ENCODE measurements around the gene BLOC1S1. TPM values are rescaled to one million over a fixed set of nuclear protein-coding genes. Genes with fewer than 3 reads are reported as not detected.
A peak's percentile ranks its signal among the peaks of the same experiment; 100 is the strongest.

Gene BLOC1S1
- polyA plus RNA-seq, 2 of the 4 experiments (the other 2 are of a cell fraction) = 112 to 138 TPM

- WGBS (ENCODE audit: missing lambda C conversion rate) = 72% methylated on average over 2 of the region's 2 CpGs
- POLR2A ChIA-PET = interaction anchor here (1.7 to 2.2 kb wide), 3 partner anchors 9 to 79 kb away, joined by 7 to 18 read pairs (median 10); partner anchors contain the start of genes CD63, ORMDL2 and SARNP
- CTCF ChIA-PET = interaction anchor here (0.6 to 11.7 kb wide), 64 partner anchors 10 to 752 kb away, joined by 3 to 139 read pairs (median 6); partner anchors contain the start of genes BLOC1S1, CD63, DGKA and DNAJC14
These were observed 23.2 kb downstream of the BLOC1S1 start for GRCh38 chr12:55739025-55739378.

GRCh38 chr12:55741931-55742680 lies 26.3 kb downstream of the BLOC1S1 start:
- Histone ChIP-seq H3K4me3 (peak overlapping the region; percentile 73), H3K4me2 (peak overlapping the region; percentile 92), H3K4me1 (peaks cover 31% of the 10 kb centered on the region; the same call in 2 of the 3 replicates), H3K9me3 (no peaks in the 10 kb centered on the region), H3K27ac (peak overlapping the region in 1 of 2 experiments; percentile 87; a peak in 2 of 6 replicates)
- no peak for DNase-seq (ENCODE audit: low read depth in 1 of 2, low spot score in 1 of 2)
- FAIRE-seq = no peak
- no peak for ATAC-seq
- ChIA-PET POLR2A (interaction anchor here (0.5 kb wide), 1 partner anchor 155 kb away, joined by 4 read pairs; no protein-coding TSS in a partner anchor), CTCF (interaction anchor here (0.8 to 11.7 kb wide), 7 partner anchors 13 to 447 kb away, joined by 3 to 139 read pairs (median 4); partner anchors contain the start of genes BLOC1S1, CD63, RDH5 and SMARCC2)
- WGBS (ENCODE audit: missing lambda C conversion rate) = 30% methylated on average over 3 of the region's 3 CpGs
- TF ChIP-seq, protein P1, sequence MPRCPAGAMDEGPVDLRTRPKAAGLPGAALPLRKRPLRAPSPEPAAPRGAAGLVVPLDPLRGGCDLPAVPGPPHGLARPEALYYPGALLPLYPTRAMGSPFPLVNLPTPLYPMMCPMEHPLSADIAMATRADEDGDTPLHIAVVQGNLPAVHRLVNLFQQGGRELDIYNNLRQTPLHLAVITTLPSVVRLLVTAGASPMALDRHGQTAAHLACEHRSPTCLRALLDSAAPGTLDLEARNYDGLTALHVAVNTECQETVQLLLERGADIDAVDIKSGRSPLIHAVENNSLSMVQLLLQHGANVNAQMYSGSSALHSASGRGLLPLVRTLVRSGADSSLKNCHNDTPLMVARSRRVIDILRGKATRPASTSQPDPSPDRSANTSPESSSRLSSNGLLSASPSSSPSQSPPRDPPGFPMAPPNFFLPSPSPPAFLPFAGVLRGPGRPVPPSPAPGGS (IDR thresholded peaks at IDR 0.05) = no peak
- TF ChIP-seq HOXB13 (CRISPR knock-in tag; IDR thresholded peaks at IDR 0.05; ENCODE audit: low read depth) (no peak), NPAS2 (CRISPR knock-in tag; IDR thresholded peaks at IDR 0.05; ENCODE audit: borderline replicate concordance) (no peak), POLR2AphosphoS2 (conservative IDR thresholded peaks at IDR 0.05; ENCODE audit: low read length) (no peak)

More at GRCh38 chr12:55739025-55739378, 23.2 kb downstream of the BLOC1S1 start:
- FAIRE-seq = no peak
- Histone ChIP-seq H3K4me2 (peak overlapping the region; percentile 88), H3K4me1 (peaks cover 12% of the 10 kb centered on the region; the same call in 2 of the 3 replicates), H3K4me3 (peak overlapping the region; percentile 45; the same call in 1 of the 3 replicates), H3K9me3 (no peaks in the 10 kb centered on the region), H3K27ac (no peak overlapping the region)
- ATAC-seq = no peak
- DNase-seq (ENCODE audit: low read depth in 1 of 2, low spot score in 1 of 2) = no peak
- TF ChIP-seq MAFK (IDR thresholded peaks at IDR 0.05; ENCODE audit: partially characterized antibody) (no peak), BHLHE40 (IDR thresholded peaks at IDR 0.05; ENCODE audit: low read depth, low read length) (no peak), CHD4 (IDR thresholded peaks at IDR 0.05; ENCODE audit: borderline replicate concordance) (no peak), JUN (IDR thresholded peaks at IDR 0.05) (no peak), NR3C1 (IDR thresholded peaks at IDR 0.05) (no peak), EHF (CRISPR knock-in tag; IDR thresholded peaks at IDR 0.05) (no peak)

DNA sequence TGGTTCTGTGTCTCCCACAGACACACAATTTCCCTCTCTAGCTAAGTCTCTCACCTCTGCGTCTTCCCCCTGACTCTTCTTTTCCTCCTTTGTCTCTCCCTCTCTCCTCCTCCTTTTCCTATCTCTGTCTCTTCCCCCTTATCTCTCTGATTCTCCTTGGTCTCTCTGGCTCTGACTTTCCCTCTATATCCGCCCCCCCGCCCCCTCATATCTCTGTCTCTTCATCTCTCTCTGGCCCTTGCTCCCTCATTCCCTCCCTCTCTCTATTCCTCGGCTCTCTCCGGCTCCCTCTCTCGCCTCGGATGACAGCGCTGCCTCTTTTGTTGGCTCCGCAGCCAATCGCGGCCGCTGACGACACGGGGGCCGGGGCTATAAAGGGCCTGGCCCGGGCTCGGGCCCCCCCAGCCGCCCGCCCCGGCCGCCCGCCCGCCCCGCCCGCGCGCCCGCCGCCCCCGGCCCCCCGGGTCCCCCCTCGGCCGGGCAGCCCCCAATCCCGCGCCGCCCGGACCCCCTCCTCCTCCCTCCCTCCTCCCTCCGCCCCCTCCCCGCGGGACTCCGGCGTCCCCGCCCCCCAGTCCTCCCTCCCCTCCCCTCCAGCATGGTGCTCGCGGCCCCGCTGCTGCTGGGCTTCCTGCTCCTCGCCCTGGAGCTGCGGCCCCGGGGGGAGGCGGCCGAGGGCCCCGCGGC lies 27.0 kb downstream of the BLOC1S1 start, which contains the start of gene GDF11:
TSS of gene GDF11 (plus strand) at position 404 of the 687 bp plus-strand sequence. CDS start at position 599, 195 bp downstream.
- H3K4me1 ChIP-seq = peaks cover 28% of the 10 kb centered on the region; the same call in 2 of the 3 replicates
- H3K27ac ChIP-seq = peak within 1 kb of the TSS; percentile 64 to 87; a peak in 5 of 6 replicates
- TF ChIP-seq, protein P2, sequence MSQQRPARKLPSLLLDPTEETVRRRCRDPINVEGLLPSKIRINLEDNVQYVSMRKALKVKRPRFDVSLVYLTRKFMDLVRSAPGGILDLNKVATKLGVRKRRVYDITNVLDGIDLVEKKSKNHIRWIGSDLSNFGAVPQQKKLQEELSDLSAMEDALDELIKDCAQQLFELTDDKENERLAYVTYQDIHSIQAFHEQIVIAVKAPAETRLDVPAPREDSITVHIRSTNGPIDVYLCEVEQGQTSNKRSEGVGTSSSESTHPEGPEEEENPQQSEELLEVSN (IDR thresholded peaks at IDR 0.05; ENCODE audit: borderline replicate concordance, low read depth) = no peak
- TF ChIP-seq CEBPB (IDR thresholded peaks at IDR 0.05) = no peak
- no peak for TF ChIP-seq PHF8 (IDR thresholded peaks at IDR 0.05; ENCODE audit: borderline replicate concordance, low read depth)
- no peak for TF ChIP-seq JUNB (IDR thresholded peaks at IDR 0.05)
- no peak for TF ChIP-seq REST (IDR thresholded peaks at IDR 0.05)
- TF ChIP-seq EHF (CRISPR knock-in tag; IDR thresholded peaks at IDR 0.05) = no peak
- no peak for TF ChIP-seq FOSB (CRISPR knock-in tag; IDR thresholded peaks at IDR 0.05)
- TF ChIP-seq HOXA7 (CRISPR knock-in tag; IDR thresholded peaks at IDR 0.05) = no peak
- no peak for TF ChIP-seq NR3C1 (IDR thresholded peaks at IDR 0.05)
- no peak for TF ChIP-seq ZSCAN20 (CRISPR knock-in tag; IDR thresholded peaks at IDR 0.05)
- no peak for TF ChIP-seq ELK1 (IDR thresholded peaks at IDR 0.05; ENCODE audit: low read depth, low read length)
- TF ChIP-seq RFX5 (IDR thresholded peaks at IDR 0.05) = no peak
- no peak for TF ChIP-seq ZNF302 (CRISPR knock-in tag; IDR thresholded peaks at IDR 0.05)
- no peak for TF ChIP-seq FOSL2 (IDR thresholded peaks at IDR 0.05)
- TF ChIP-seq FOSL2 (CRISPR knock-in tag; IDR thresholded peaks at IDR 0.05) = no peak
- peak within 1 kb of the TSS; percentile 73 for H3K4me3 ChIP-seq
- CTCF ChIA-PET = interaction anchor here (1.1 to 11.7 kb wide), 12 partner anchors 11 to 447 kb away, joined by 3 to 139 read pairs (median 5); partner anchors contain the start of genes BLOC1S1, CD63, RDH5 and SMARCC2
- ATAC-seq (peak; percentile 68 to 73), FAIRE-seq (no peak), DNase-seq (ENCODE audit: low read depth in 1 of 2, low spot score in 1 of 2) (peak; percentile 64 to 78)
- no peaks in the 10 kb centered on the region for H3K9me3 ChIP-seq
- peak within 1 kb of the TSS; percentile 92 for H3K4me2 ChIP-seq
- 3% methylated on average over 10 of the region's 53 CpGs for WGBS (ENCODE audit: missing lambda C conversion rate)
- POLR2A ChIA-PET = interaction anchor here (0.5 to 1.2 kb wide), 3 partner anchors 75 to 231 kb away, joined by 3 to 4 read pairs (median 4); partner anchors contain the start of genes ORMDL2, RAB5B and SARNP

All from A549 (cell line).